PC-3 (cell line): ENCODE data around the gene DEUP1. TPM values are rescaled to one million over a fixed set of nuclear protein-coding genes. Genes with fewer than 3 reads are reported as not detected.
A peak's percentile ranks its signal among the peaks of the same experiment; 100 is the strongest.

Experiments used
- ATAC-seq: fragments of 200-7000 bp; cut with Tn5 transposase; 2 replicates; pipeline ENCODE4 v1.9.1; 2020; ENCODE audit warnings: mild to moderate bottlenecking, moderate library complexity
- BruUV-seq: library from RNA; stranded (reverse); fragments of 400-500 nt; replicated peaks from 2 replicates; lab custom pipeline; 2021; lab: Mats Ljungman, UMichigan
- CTCF ChIA-PET: fragments of 300-600 bp; sonication (Branson Sonifier 250); formaldehyde crosslinking; loops from one replicate; lab custom pipeline; 2022; ENCODE audit warnings: antibody characterized with exemption; lab: Charles Lee
- POLR2A ChIA-PET: fragments of 300-600 bp; sonication (Branson Sonifier 250); formaldehyde crosslinking; loops from one replicate; lab custom pipeline; 2022; ENCODE audit warnings: antibody characterized with exemption; ENCODE audit not compliant: unreplicated experiment; lab: Charles Lee
- DNase-seq: peaks from one replicate; pipeline ENCODE4 v3.0.0-alpha.2; 2015
- H2AFZ ChIP-seq: fragments of 300-600 bp; sonication (generic); 2 replicates; pipeline ENCODE4 v1.6.0; 2016; ENCODE audit warnings: antibody characterized with exemption, low read length
- H3F3A ChIP-seq: fragments of 300-600 bp; sonication (generic); one replicate; pipeline ENCODE4 v1.6.0; 2017; ENCODE audit warnings: antibody characterized with exemption, low read length, control low read depth, mild to moderate bottlenecking; ENCODE audit not compliant: unreplicated experiment
- H3K27ac ChIP-seq: fragments of 300-600 bp; sonication (generic); 2 replicates; pipeline ENCODE4 v1.5.1; 2016; ENCODE audit warnings: mild to moderate bottlenecking, low read length
- H3K27me3 ChIP-seq: fragments of 300-600 bp; sonication (generic); 2 replicates; pipeline ENCODE4 v1.6.1; 2016; ENCODE audit warnings: low read length, mixed read lengths
- H3K36me3 ChIP-seq: fragments of 300-600 bp; sonication (generic); 2 replicates; pipeline ENCODE4 v1.6.1; 2016; ENCODE audit warnings: low read depth, mixed run types, low read length, mixed read lengths
- H3K4me1 ChIP-seq: fragments of 300-600 bp; sonication (generic); 2 replicates; pipeline ENCODE4 v1.5.1; 2016; ENCODE audit warnings: low read length; ENCODE audit not compliant: insufficient read depth
- H3K4me2 ChIP-seq: fragments of 300-600 bp; sonication (generic); 2 replicates; pipeline ENCODE4 v1.6.0; 2016; ENCODE audit warnings: low read length
- H3K4me3 ChIP-seq: fragments of 300-600 bp; sonication (generic); 2 replicates; pipeline ENCODE4 v1.5.1; 2016; ENCODE audit warnings: mild to moderate bottlenecking, low read length, mixed read lengths
- H3K79me2 ChIP-seq: fragments of 300-600 bp; sonication (generic); 2 replicates; pipeline ENCODE4 v1.6.1; 2017; ENCODE audit warnings: low read length, mixed read lengths
- H3K9ac ChIP-seq: fragments of 300-600 bp; sonication (generic); 2 replicates; pipeline ENCODE4 v1.6.0; 2016; ENCODE audit warnings: mild to moderate bottlenecking, low read length
- H3K9me2 ChIP-seq: fragments of 300-600 bp; sonication (generic); replicated peaks from 2 replicates; pipeline ENCODE4 v1.6.1; 2016; ENCODE audit warnings: mixed run types, low read length, mixed read lengths
- H3K9me3 ChIP-seq: fragments of 300-600 bp; sonication (generic); 2 replicates; pipeline ENCODE4 v1.6.1; 2016; ENCODE audit warnings: low read length, mixed read lengths
- H4K20me1 ChIP-seq: fragments of 300-600 bp; sonication (generic); 2 replicates; pipeline ENCODE4 v1.6.1; 2016; ENCODE audit warnings: low read length, mixed read lengths
- CTCF ChIP-seq: fragments of 300-600 bp; sonication (generic); conservative IDR thresholded peaks from 2 replicates; pipeline ENCODE4 v1.5.1; 2017; ENCODE audit warnings: antibody characterized with exemption, low read depth, mild to moderate bottlenecking, low read length
- EZH2 ChIP-seq: fragments of 300-600 bp; sonication (generic); IDR thresholded peaks from one replicate; pipeline ENCODE4 v1.6.1; 2017; ENCODE audit warnings: antibody characterized with exemption, mild to moderate bottlenecking, low read length; ENCODE audit not compliant: unreplicated experiment
- EZH2phosphoT487 ChIP-seq: fragments of 300-600 bp; sonication (generic); IDR thresholded peaks from 2 replicates; pipeline ENCODE4 v1.6.1; 2018; ENCODE audit warnings: mild to moderate bottlenecking, antibody characterized with exemption, low read length, borderline replicate concordance
- intact Hi-C: fragments of 100-400 bp; cut with micrococcal nuclease; formaldehyde crosslinking; loops from 2 replicates; pipeline ENCODE4 v1.9.0; 2023
- total RNA-seq: library from RNA; depleted of rRNA; stranded (reverse); fragments of >200 nt; gene quantifications from 2 replicates; pipeline ENCODE4 v1.2.3, GENCODE V29; 2014

The DEUP1 gene
- total RNA-seq, 1 experiment from 2014 or later, result 0.26 TPM

DNA sequence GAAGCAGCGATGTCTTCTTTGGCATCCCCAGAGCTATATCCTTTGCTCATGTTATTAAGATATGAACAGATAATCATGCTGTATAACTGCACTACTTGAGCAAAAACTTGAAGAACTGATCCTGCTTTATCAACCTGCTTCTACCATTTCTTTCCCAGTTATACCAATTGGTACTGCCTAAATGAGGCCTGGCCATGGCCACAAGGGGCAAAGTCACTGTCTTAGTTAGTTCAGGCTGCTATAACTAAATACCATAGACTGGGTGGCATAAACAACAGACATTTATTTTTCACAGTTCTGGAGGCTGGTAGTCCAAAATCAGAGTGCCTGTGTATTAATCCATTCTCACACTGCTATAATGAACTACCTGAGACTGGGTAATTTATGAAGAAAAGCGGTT, 37.5 kb downstream of the DEUP1 start:
- TF ChIP-seq CTCF (no peak), EZH2 (no peak), EZH2phosphoT487 (no peak)
- no peak overlapping the region for H3K4me3 ChIP-seq
- H3K27me3 ChIP-seq, result no peaks in the 10 kb centered on the region
- POLR2A ChIA-PET, result no interaction called here
- no peaks in the 10 kb centered on the region for H3K36me3 ChIP-seq
- H3K4me1 ChIP-seq, result peaks cover 9% of the 10 kb centered on the region
- no peaks in the 10 kb centered on the region for H3K9me3 ChIP-seq
- H3K79me2 ChIP-seq, result no peaks in the 10 kb centered on the region
- no TSS peak for BruUV-seq
- no peaks in the 10 kb centered on the region for H3F3A ChIP-seq
- H3K27ac ChIP-seq, result no peak overlapping the region
- H2AFZ ChIP-seq, result no peak overlapping the region
- H3K9me2 ChIP-seq, result no peaks in the 10 kb centered on the region
- ATAC-seq, result no peak
- no peak overlapping the region for H3K9ac ChIP-seq
- CTCF ChIA-PET, result no interaction called here
- intact Hi-C loops, result no loop called here
- no peak overlapping the region for H3K4me2 ChIP-seq
- no peaks in the 10 kb centered on the region for H4K20me1 ChIP-seq
- no peak for DNase-seq

GRCh38 chr11:93370260-93370659, 39.7 kb downstream of the DEUP1 start:
- no peaks in the 10 kb centered on the region for H3K79me2 ChIP-seq
- no peaks in the 10 kb centered on the region for H4K20me1 ChIP-seq
- no peaks in the 10 kb centered on the region for H3K36me3 ChIP-seq
- H3K4me1 ChIP-seq, result peaks cover 14% of the 10 kb centered on the region
- H3K9me3 ChIP-seq, result no peaks in the 10 kb centered on the region
- H3K9me2 ChIP-seq, result no peaks in the 10 kb centered on the region
- H3K4me3 ChIP-seq, result no peak overlapping the region
- no peak overlapping the region for H2AFZ ChIP-seq
- ChIA-PET POLR2A (interaction anchor here (0.6 kb wide), 1 partner anchor 48 kb away, joined by 4 read pairs; no protein-coding TSS in a partner anchor), CTCF (interaction anchor here (0.6 kb wide), 1 partner anchor 133 kb away, joined by 3 read pairs; no protein-coding TSS in a partner anchor)
- intact Hi-C loops, result loop anchor here (1.0 kb wide), 1 partner anchor 173 kb away; the partner anchor contains the start of gene SMCO4
- BruUV-seq, result no TSS peak
- H3K27me3 ChIP-seq, result no peaks in the 10 kb centered on the region
- ATAC-seq (peak; percentile 98), DNase-seq (peak; percentile 80)
- TF ChIP-seq EZH2, result no peak
- TF ChIP-seq CTCF, result no peak
- no peak for TF ChIP-seq EZH2phosphoT487
- no peaks in the 10 kb centered on the region for H3F3A ChIP-seq
- H3K27ac ChIP-seq, result no peak overlapping the region
- 0 out of 2 replicates have a peak overlapping the region, but pooled peaks have one; percentile 8 for H3K4me2 ChIP-seq
- no peak overlapping the region for H3K9ac ChIP-seq

DNA sequence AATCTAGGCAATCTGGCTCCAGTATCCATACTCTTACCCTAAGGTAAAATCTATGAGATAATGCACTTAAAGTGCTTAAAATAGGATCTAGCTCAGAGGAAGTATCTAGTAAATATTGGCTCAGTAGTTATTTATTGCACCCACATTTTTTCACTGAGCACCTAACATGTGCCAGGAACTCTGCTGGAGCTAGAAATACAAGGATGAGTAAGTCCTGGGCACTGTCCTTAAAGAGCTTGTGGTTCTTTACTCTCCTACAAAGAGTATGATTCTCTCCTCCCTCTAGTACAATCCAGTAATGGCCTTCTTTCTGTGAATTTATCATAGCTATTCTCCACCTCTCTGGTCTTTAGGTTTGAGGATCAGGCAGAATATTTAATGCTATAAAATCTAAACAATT, 59.2 kb downstream of the DEUP1 start:
- H4K20me1 ChIP-seq, result no peaks in the 10 kb centered on the region
- POLR2A ChIA-PET, result no interaction called here
- no peak overlapping the region for H3K4me3 ChIP-seq
- peak; percentile 55 for ATAC-seq
- 0 out of 2 replicates have a peak, but pooled peaks cover 2% of the 10 kb centered on the region for H3K27me3 ChIP-seq
- no peak overlapping the region for H3K27ac ChIP-seq
- CTCF ChIA-PET, result no interaction called here
- H3K9me2 ChIP-seq, result no peaks in the 10 kb centered on the region
- H2AFZ ChIP-seq, result no peak overlapping the region
- intact Hi-C loops, result no loop called here
- H3K4me1 ChIP-seq, result no peaks in the 10 kb centered on the region
- no peak overlapping the region for H3K9ac ChIP-seq
- no peaks in the 10 kb centered on the region for H3K36me3 ChIP-seq
- no peaks in the 10 kb centered on the region for H3K9me3 ChIP-seq
- H3K79me2 ChIP-seq, result no peaks in the 10 kb centered on the region
- no TSS peak for BruUV-seq
- no peak overlapping the region for H3K4me2 ChIP-seq
- no peak for DNase-seq
- H3F3A ChIP-seq, result no peaks in the 10 kb centered on the region
- TF ChIP-seq EZH2 (no peak), CTCF (no peak), EZH2phosphoT487 (no peak)
